ENCODE results near the gene UGT1A5. TPM values are rescaled to one million over a fixed set of nuclear protein-coding genes. Genes with fewer than 3 reads are reported as not detected.

The UGT1A5 gene
- total and polyA plus RNA-seq, 2 of the 8 experiments (the other 6 are each of a cell fraction or from before 2014, with no cell fraction given), result not detected

DNA sequence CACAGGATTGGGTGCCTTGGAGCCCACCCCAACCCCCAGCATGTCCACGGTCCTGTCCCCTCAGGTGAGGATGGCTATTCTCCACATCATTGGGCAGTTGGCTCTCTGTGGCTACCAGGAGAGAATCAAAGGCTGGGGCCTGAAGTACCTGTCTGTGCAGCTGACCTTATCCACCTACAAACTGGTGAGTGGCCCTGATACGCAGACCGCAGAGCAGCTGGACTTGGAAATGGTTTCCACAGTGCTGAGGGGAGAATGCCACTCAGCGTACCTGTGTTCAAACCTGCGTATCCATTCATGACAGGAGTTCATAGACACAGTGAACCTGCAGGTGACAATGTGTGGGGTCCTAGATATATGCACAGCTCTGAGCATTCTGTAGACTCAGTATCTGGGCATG lies 87.0 kb downstream of the UGT1A5 start:
- Histone ChIP-seq H4K91ac (replicated peaks; ENCODE audit: insufficient read length, low read length) (no peak overlapping the region), H3K23me2 (ENCODE audit: low read depth, low read length) (no peaks in the 10 kb centered on the region), H4K20me1 (replicated peaks in 1 of 2; ENCODE audit: control insufficient read depth in 1 of 2, insufficient read depth in 2 of 2, low read length in 2 of 2) (no peaks in the 10 kb centered on the region), H3K79me2 (ENCODE audit: control insufficient read depth in 1 of 2, insufficient read depth in 2 of 2, low read length in 2 of 2) (no peaks in the 10 kb centered on the region), H2AK5ac (ENCODE audit: low read depth, low read length) (no peak overlapping the region), H3K4me2 (ENCODE audit: insufficient read depth in 1 of 2, low read depth in 2 of 2, low read length in 2 of 2) (no peak overlapping the region), H3K4me3 (ENCODE audit: extremely low read depth in 1 of 4, insufficient read depth in 2 of 4, low read depth in 3 of 4, low read length in 4 of 4) (no peak overlapping the region), H3K4ac (replicated peaks; ENCODE audit: insufficient read length, low read depth, low read length) (no peak overlapping the region), H2BK120ac (replicated peaks; ENCODE audit: low read depth, low read length) (no peak overlapping the region), H3K36me3 (ENCODE audit: control insufficient read depth in 2 of 4, insufficient read depth in 4 of 4, low read length in 3 of 4) (no peaks in the 10 kb centered on the region), H3K9me3 (ENCODE audit: insufficient read depth in 2 of 2, low read depth in 1 of 2, low read length in 1 of 2) (peaks cover 0 to 4% of the 10 kb centered on the region in 2 experiments; a peak in 3 of 4 replicates), H3K79me1 (ENCODE audit: low read depth, low read length) (no peaks in the 10 kb centered on the region), H3K4me1 (replicated peaks in 1 of 4; ENCODE audit: control insufficient read depth in 3 of 4, insufficient read depth in 4 of 4, low read length in 3 of 4) (no peaks in the 10 kb centered on the region), H2BK5ac (ENCODE audit: low read depth, low read length) (no peak overlapping the region), H3K56ac (replicated peaks; ENCODE audit: insufficient read length, low read depth, low read length) (no peak overlapping the region), H3K23ac (ENCODE audit: insufficient read length) (no peak overlapping the region), H4K5ac (ENCODE audit: insufficient read length, low read depth, low read length) (no peak overlapping the region), H2BK15ac (ENCODE audit: low read length) (no peak overlapping the region), H3K9ac (replicated peaks in 1 of 4; ENCODE audit: extremely low read depth in 1 of 4, low read depth in 3 of 4, low read length in 3 of 4) (no peak overlapping the region), H2AFZ (ENCODE audit: low read length) (no peak overlapping the region), H3K27me3 (replicated peaks in 1 of 4; ENCODE audit: control insufficient read depth in 3 of 4, extremely low read depth in 1 of 4, insufficient read depth in 3 of 4, low read length in 3 of 4) (no peaks in the 10 kb centered on the region), H3K14ac (ENCODE audit: insufficient read length) (no peak overlapping the region), H3K18ac (ENCODE audit: extremely low read depth, low read length) (no peak overlapping the region), H2BK20ac (ENCODE audit: low read length) (no peak overlapping the region), H3K27ac (ENCODE audit: low read depth, low read length) (no peak overlapping the region), H4K8ac (ENCODE audit: extremely low read depth, insufficient read depth, low read length) (no peak overlapping the region), H2BK12ac (ENCODE audit: low read depth, low read length) (no peak overlapping the region)
- CTCF ChIA-PET (ENCODE audit: partially characterized antibody), result no interaction called here
- POLR2A ChIA-PET (ENCODE audit: partially characterized antibody), result no interaction called here
- TF ChIP-seq NRF1 (IDR thresholded peaks at IDR 0.05; ENCODE audit: low read depth, low read length) (no peak), BCL11A (IDR thresholded peaks at IDR 0.05; ENCODE audit: low read depth in 2 of 2, low read length in 2 of 2) (no peak), CHD1 (IDR thresholded peaks at IDR 0.05; ENCODE audit: low read depth, low read length) (no peak), EGR1 (IDR thresholded peaks at IDR 0.05; ENCODE audit: borderline replicate concordance, low read depth, low read length) (no peak), CTBP2 (IDR thresholded peaks at IDR 0.05; ENCODE audit: borderline replicate concordance, insufficient read depth, insufficient read length, low read length) (no peak), TEAD4 (IDR thresholded peaks at IDR 0.05; ENCODE audit: low read depth, low read length) (no peak), RXRA (IDR thresholded peaks at IDR 0.05; ENCODE audit: insufficient read depth, low read depth, low read length) (no peak), GABPA (IDR thresholded peaks at IDR 0.05; ENCODE audit: borderline replicate concordance, insufficient read depth, low read length) (no peak)
- 50% methylated on average over 5 of the region's 5 CpGs; no CpG with 5 or more reads in 1 of the 2 experiments for WGBS, 2 experiments (ENCODE audit: extremely low coverage in 1 of 2, insufficient coverage in 1 of 2, insufficient read length in 1 of 2, insufficient replicate concordance in 2 of 2, low coverage in 1 of 2, low lambda C conversion rate in 2 of 2, missing lambda C conversion rate in 1 of 2)
- FAIRE-seq (no peak), DNase-seq (ENCODE audit: low read depth in 1 of 2, low spot score in 2 of 2) (no peak)

Measured in H1 (cell line).